Measurements from ENCODE around the gene SCYL3. TPM values are rescaled to one million over a fixed set of nuclear protein-coding genes. Genes with fewer than 3 reads are reported as not detected.

The SCYL3 gene, protein sequence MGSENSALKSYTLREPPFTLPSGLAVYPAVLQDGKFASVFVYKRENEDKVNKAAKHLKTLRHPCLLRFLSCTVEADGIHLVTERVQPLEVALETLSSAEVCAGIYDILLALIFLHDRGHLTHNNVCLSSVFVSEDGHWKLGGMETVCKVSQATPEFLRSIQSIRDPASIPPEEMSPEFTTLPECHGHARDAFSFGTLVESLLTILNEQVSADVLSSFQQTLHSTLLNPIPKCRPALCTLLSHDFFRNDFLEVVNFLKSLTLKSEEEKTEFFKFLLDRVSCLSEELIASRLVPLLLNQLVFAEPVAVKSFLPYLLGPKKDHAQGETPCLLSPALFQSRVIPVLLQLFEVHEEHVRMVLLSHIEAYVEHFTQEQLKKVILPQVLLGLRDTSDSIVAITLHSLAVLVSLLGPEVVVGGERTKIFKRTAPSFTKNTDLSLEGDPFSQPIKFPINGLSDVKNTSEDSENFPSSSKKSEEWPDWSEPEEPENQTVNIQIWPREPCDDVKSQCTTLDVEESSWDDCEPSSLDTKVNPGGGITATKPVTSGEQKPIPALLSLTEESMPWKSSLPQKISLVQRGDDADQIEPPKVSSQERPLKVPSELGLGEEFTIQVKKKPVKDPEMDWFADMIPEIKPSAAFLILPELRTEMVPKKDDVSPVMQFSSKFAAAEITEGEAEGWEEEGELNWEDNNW
- total RNA-seq, result 10 to 100 TPM in 2 of 3 donors, 1 to 10 TPM in 1; 9.1 to 33.7 (median 17.4) TPM

DNA sequence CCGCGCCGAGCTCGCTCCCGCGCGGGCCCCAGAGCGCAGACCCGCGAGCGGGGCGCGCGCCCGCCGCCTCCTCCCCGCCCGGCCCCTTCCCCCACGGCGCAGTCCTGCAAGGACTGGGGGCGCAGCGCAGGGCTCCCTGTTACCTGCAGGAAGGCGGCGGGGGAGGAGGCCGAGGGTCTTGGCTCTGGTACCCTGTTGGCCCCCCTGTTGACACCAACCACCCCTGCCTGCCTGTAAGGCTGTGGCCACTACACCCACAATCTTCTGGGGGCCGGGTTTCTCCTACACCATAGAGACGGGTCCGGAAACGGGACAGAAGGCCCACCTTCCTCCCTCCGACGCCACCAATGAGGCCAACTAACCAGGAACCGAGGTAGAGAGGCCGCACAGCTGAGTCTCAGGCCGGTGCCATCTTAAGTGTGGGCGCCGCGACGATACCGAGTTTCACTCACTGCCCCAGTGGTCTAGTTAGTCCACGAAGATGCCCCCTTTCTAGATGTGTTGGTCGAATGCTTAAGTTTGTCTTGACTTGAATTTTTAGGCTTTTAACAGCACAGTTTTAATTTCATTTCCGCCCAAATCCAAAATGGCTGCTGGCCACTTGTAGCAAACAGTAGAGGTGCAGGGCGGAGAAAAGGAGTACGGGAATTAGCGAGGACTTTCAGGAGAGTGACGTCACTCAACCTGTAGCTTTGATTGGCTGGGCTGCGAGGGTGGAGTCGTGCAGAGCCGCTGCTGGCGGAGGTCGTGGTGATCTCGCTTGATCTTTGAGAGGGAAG is at the start of gene SCYL3:
SCYL3 (minus strand) TSS at position 252 of the 779 bp plus-strand sequence. CDS start 5,056 bp downstream, outside the sequence.
- H3K27ac ChIP-seq, result peak within 1 kb of the TSS; percentile 98 to 99
- intact Hi-C loops (cut with DNase I; ENCODE audit: low total_unique reads), result no loop called here
- no peaks in the 10 kb centered on the region for H3K36me3 ChIP-seq
- H3K9me3 ChIP-seq, result no peaks in the 10 kb centered on the region
- H3K27me3 ChIP-seq, result no peaks in the 10 kb centered on the region
- peak within 1 kb of the TSS; percentile 97 to 100 (median 99) for H3K4me3 ChIP-seq
- H3K4me1 ChIP-seq, result peaks cover 0 to 21% of the 10 kb centered on the region in 2 donors
- peak; percentile 91 to 94 for DNase-seq (ENCODE audit: low spot score in 2 of 2)
- peak; percentile 67 to 90 (median 85) for TF ChIP-seq POLR2AphosphoS5 (IDR thresholded peaks at IDR 0.05)
- TF ChIP-seq, protein P1, sequence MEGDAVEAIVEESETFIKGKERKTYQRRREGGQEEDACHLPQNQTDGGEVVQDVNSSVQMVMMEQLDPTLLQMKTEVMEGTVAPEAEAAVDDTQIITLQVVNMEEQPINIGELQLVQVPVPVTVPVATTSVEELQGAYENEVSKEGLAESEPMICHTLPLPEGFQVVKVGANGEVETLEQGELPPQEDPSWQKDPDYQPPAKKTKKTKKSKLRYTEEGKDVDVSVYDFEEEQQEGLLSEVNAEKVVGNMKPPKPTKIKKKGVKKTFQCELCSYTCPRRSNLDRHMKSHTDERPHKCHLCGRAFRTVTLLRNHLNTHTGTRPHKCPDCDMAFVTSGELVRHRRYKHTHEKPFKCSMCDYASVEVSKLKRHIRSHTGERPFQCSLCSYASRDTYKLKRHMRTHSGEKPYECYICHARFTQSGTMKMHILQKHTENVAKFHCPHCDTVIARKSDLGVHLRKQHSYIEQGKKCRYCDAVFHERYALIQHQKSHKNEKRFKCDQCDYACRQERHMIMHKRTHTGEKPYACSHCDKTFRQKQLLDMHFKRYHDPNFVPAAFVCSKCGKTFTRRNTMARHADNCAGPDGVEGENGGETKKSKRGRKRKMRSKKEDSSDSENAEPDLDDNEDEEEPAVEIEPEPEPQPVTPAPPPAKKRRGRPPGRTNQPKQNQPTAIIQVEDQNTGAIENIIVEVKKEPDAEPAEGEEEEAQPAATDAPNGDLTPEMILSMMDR (IDR thresholded peaks at IDR 0.05), result no peak
- peak; percentile 60 for TF ChIP-seq POLR2A (IDR thresholded peaks at IDR 0.05)

DNA sequence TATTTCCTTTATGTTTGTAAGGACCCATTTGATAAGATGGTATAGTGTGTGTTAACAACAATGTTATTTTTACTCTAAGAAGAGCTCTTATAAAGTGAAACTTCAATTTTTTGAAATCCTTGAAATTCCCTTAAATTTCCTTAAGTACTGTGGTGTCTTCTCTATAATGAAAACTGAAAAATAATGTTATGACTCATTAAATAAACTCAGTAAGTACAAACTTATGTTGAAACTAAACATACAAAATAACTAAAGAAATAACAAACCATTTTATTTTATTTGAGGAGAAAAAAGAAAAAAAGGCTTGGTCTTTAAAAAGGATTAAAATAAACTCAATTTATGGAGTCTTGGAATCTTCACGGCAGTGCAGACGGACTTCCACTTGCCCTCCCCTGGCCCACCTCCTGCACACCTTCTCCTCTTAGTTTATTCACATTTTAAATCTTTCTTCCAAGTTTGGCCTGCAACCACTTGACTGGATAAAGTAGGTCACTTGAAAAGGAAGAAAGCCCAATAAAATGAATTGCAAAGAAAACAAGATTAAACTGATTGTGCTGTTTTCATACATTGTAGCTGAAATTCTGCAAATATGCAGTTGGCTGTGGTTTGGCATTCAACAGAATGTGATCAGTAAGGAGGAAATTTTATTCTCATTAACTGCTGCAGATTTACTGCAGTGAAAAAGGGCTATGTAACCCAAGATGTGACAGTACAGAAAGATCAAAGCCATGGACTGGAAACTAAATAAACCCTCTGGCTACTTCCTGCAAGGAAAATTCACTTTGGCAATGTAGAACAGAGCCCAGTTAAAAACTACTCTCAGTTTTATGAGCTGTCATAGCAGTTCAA is 48.5 kb upstream of the SCYL3 start:
- H3K9me3 ChIP-seq, result no peaks in the 10 kb centered on the region
- no peaks in the 10 kb centered on the region for H3K36me3 ChIP-seq
- H3K27me3 ChIP-seq, result no peaks in the 10 kb centered on the region
- H3K4me3 ChIP-seq, result no peak overlapping the region
- H3K27ac ChIP-seq, result no peak overlapping the region
- no peak for DNase-seq (ENCODE audit: low spot score in 2 of 2)
- intact Hi-C loops (cut with DNase I; ENCODE audit: low total_unique reads), result no loop called here
- TF ChIP-seq POLR2A (IDR thresholded peaks at IDR 0.05) (no peak), POLR2AphosphoS5 (IDR thresholded peaks at IDR 0.05) (no peak)
- TF ChIP-seq, protein P1 (IDR thresholded peaks at IDR 0.05), result no peak
- H3K4me1 ChIP-seq, result peaks cover 0 to 4% of the 10 kb centered on the region in 2 donors

DNA sequence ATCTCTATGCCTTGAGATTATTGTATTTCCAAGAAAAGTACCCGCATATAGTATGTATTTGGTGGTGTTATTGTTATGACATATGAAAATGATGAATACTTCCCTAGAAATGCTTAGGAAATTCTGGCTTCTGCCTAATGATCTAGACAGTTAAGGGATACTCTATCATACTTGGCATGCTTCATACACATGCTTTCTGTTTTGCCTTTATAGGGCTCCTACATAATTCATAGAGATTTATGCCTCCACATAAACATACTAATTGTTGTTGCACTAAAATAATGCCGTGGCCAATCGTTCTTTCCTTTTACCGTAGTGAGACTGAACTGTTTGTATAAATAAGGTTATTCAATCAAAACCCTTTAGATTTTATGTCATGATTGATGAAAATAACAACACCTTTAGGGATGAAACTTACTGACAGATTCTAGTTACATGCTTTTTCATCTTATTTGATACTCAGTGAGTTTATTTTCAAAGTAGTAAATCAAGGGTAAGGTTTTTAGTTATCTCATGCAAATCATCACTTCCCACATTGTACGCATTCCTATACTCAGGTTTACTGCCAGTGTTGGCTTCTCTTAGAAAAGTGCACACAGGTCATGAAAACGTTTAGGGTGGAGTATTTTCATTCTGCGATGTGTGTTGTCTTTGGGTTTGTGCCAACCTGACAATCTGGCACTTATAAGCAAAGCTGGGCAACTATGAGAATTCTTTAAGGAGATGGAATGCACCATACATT is 40.5 kb upstream of the SCYL3 start:
- no peaks in the 10 kb centered on the region for H3K4me1 ChIP-seq
- intact Hi-C loops (cut with DNase I; ENCODE audit: low total_unique reads), result no loop called here
- no peak for DNase-seq (ENCODE audit: low spot score in 2 of 2)
- H3K27ac ChIP-seq, result no peak overlapping the region
- TF ChIP-seq POLR2A (IDR thresholded peaks at IDR 0.05), result no peak
- TF ChIP-seq, protein P1 (IDR thresholded peaks at IDR 0.05), result no peak
- TF ChIP-seq POLR2AphosphoS5 (IDR thresholded peaks at IDR 0.05), result no peak
- H3K9me3 ChIP-seq, result no peaks in the 10 kb centered on the region
- no peaks in the 10 kb centered on the region for H3K27me3 ChIP-seq
- no peaks in the 10 kb centered on the region for H3K36me3 ChIP-seq
- no peak overlapping the region for H3K4me3 ChIP-seq

- TF ChIP-seq, protein P1 (IDR thresholded peaks at IDR 0.05), result no peak
- no peak for TF ChIP-seq POLR2A (IDR thresholded peaks at IDR 0.05)
- TF ChIP-seq POLR2AphosphoS5 (IDR thresholded peaks at IDR 0.05), result no peak
- H3K27me3 ChIP-seq, result no peaks in the 10 kb centered on the region
- no peaks in the 10 kb centered on the region for H3K36me3 ChIP-seq
- H3K4me3 ChIP-seq, result no peak overlapping the region
- H3K4me1 ChIP-seq, result no peaks in the 10 kb centered on the region
- no peak for DNase-seq (ENCODE audit: low spot score in 2 of 2)
- H3K9me3 ChIP-seq, result no peaks in the 10 kb centered on the region
- H3K27ac ChIP-seq, result no peak overlapping the region
- intact Hi-C loops (cut with DNase I; ENCODE audit: low total_unique reads), result no loop called here
Measured at GRCh38 chr1:169931795-169932231, 38.1 kb upstream of the SCYL3 start.
